Measurements from ENCODE around the gene CCDC150.
"Not testable (repeated sequence)": the region's sequence is repeated elsewhere in the genome, so short reads cannot be mapped to it uniquely, and the experiment has no call there.

CCDC150 gene

DNA sequence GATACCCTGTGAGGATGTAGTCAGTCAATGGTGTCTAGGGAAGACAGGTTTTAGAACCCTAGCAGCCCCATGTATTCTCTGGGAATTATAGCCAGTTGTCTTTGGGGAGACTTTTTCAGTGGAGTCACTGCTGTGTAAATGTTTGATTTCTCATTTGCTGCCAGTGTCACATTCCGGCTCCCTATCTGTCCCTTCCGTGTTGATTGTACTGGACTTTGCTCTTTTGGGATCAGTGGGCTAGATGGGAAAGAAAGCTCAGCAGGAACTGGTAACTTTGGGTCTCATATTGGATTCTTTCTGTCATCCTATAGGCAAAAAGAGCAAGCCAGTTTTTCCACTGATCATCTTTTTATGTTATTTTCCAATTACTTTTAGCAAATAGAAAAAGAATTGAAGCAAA lies 89.9 kb downstream of the CCDC150 start:
- H3K27me3 Mint-ChIP-seq, result no peaks in the 10 kb centered on the region
- no peak overlapping the region for H3K27ac Mint-ChIP-seq (ENCODE audit: low read depth)
- H3K4me3 Mint-ChIP-seq, result no peak overlapping the region
- ATAC-seq (replicated peaks; ENCODE audit: extremely low read depth, poor library complexity, severe bottlenecking) (no peak), DNase-seq (ENCODE audit: low spot score in 2 of 2) (no peak)
- no peaks in the 10 kb centered on the region for H3K36me3 Mint-ChIP-seq (ENCODE audit: insufficient read depth)
- H3K4me1 Mint-ChIP-seq, result no peaks in the 10 kb centered on the region
- H3K9me3 Mint-ChIP-seq, result no peaks in the 10 kb centered on the region

- not testable (repeated sequence) for H3K4me1 Mint-ChIP-seq
Observed at GRCh38 chr2:196736646-196737045, 97.1 kb downstream of the CCDC150 start.

DNA sequence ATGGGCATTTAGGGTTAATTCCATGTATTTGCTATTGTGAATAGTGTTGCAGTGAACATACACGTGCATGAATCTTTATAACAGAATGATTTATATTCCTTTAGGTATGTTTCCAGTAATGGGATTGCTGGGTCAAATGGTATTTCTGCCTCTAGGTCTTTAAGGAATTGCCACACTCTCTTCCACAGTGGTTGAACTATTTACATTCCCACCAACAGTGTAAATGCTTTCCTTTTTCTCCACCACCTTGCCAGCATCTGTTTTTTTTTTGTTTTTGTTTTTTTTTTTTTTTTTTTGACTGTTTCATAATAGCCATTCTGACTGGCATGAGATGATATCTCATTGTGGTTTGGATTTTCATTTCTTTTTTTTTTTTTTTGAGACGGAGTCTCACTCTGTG lies 97.5 kb downstream of the CCDC150 start:
- H3K4me1 Mint-ChIP-seq, result no peaks in the 10 kb centered on the region
- H3K27me3 Mint-ChIP-seq, result no peaks in the 10 kb centered on the region
- no peak overlapping the region for H3K4me3 Mint-ChIP-seq
- DNase-seq (ENCODE audit: low spot score in 2 of 2) (no peak), ATAC-seq (replicated peaks; ENCODE audit: extremely low read depth, poor library complexity, severe bottlenecking) (no peak)
- peaks cover 6% of the 10 kb centered on the region for H3K9me3 Mint-ChIP-seq
- H3K36me3 Mint-ChIP-seq (ENCODE audit: insufficient read depth), result no peaks in the 10 kb centered on the region
- H3K27ac Mint-ChIP-seq (ENCODE audit: low read depth), result no peak overlapping the region

More at GRCh38 chr2:196736646-196737045, 97.1 kb downstream of the CCDC150 start:
- not testable (repeated sequence) for H3K4me3 Mint-ChIP-seq; ATAC-seq (replicated peaks; ENCODE audit: extremely low read depth, poor library complexity, severe bottlenecking); DNase-seq (ENCODE audit: low spot score in 2 of 2); H3K36me3 Mint-ChIP-seq (ENCODE audit: insufficient read depth); H3K27ac Mint-ChIP-seq (ENCODE audit: low read depth); H3K9me3 Mint-ChIP-seq; H3K27me3 Mint-ChIP-seq

DNA sequence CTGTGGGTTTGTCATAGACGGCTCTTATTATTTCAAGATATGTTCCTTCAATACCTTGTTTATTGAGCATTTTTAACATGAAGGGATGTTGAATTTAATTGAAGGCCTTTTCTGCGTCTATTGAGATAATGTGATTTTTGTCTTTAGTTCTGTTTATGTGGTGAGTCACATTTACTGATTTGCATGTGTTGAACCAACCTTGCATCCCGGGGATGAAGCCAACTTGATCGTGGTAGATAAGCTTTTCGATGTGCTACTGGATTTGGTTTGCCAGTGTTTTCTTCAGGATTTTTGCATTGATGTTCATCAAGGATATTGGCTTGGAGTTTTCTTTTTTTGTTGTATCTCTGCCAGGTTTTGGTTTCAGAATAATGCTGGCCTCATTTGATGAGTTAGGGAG lies 99.5 kb downstream of the CCDC150 start:
- Mint-ChIP-seq H3K36me3 (ENCODE audit: insufficient read depth) (no peaks in the 10 kb centered on the region), H3K9me3 (peaks cover 6% of the 10 kb centered on the region), H3K4me1 (no peaks in the 10 kb centered on the region), H3K4me3 (no peak overlapping the region), H3K27me3 (no peaks in the 10 kb centered on the region), H3K27ac (ENCODE audit: low read depth) (no peak overlapping the region)
- ATAC-seq (replicated peaks; ENCODE audit: extremely low read depth, poor library complexity, severe bottlenecking), result no peak
- no peak for DNase-seq (ENCODE audit: low spot score in 2 of 2)

DNA sequence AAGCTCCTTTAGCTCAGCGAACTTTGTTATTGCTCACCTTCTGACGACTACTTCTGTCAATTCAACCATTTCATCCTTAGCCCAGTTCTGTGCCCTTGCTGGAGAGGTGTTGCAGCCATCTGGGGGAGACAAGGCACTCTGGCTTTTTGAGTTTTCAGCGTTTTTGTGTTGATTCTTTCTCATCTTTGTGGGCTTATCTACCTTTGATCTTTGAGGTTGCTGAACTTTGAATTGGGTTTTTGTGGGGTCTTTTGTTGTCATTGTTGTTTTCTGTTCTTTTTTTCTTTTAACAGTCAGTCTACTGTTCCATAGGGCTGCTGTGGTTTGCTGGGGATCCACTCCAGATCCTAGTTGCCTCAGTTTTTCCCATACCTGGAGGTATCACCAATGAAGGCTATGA lies 102.7 kb downstream of the CCDC150 start:
- Mint-ChIP-seq H3K36me3 (ENCODE audit: insufficient read depth) (no peaks in the 10 kb centered on the region), H3K27me3 (no peaks in the 10 kb centered on the region), H3K4me1 (no peaks in the 10 kb centered on the region), H3K9me3 (no peaks in the 10 kb centered on the region), H3K4me3 (no peak overlapping the region), H3K27ac (ENCODE audit: low read depth) (no peak overlapping the region)
- DNase-seq (ENCODE audit: low spot score in 2 of 2) (no peak), ATAC-seq (replicated peaks; ENCODE audit: extremely low read depth, poor library complexity, severe bottlenecking) (no peak)

DNA sequence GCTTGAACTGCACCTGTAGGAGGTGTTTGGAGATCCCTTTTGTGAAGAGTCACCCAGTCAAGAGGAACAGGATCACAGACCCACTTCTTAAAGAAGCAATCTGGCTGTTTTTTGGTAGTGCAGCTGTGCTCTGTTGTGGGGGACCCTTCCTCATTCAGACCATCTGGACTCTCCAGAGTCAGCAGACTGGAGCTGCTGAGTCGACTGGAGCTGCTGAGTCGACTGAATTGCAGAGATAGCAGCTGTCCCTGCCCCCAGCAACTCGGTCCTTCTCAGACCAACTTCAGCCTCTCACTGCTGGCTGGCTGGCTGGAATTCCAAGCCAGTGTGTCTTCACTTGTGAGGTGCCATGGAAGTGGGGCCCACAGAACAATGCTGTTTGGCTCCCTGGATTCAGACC lies 103.2 kb downstream of the CCDC150 start:
- H3K9me3 Mint-ChIP-seq, result no peaks in the 10 kb centered on the region
- H3K4me1 Mint-ChIP-seq, result no peaks in the 10 kb centered on the region
- DNase-seq (ENCODE audit: low spot score in 2 of 2) (no peak), ATAC-seq (replicated peaks; ENCODE audit: extremely low read depth, poor library complexity, severe bottlenecking) (no peak)
- H3K27ac Mint-ChIP-seq (ENCODE audit: low read depth), result no peak overlapping the region
- H3K4me3 Mint-ChIP-seq, result no peak overlapping the region
- no peaks in the 10 kb centered on the region for H3K27me3 Mint-ChIP-seq
- H3K36me3 Mint-ChIP-seq (ENCODE audit: insufficient read depth), result no peaks in the 10 kb centered on the region

DNA sequence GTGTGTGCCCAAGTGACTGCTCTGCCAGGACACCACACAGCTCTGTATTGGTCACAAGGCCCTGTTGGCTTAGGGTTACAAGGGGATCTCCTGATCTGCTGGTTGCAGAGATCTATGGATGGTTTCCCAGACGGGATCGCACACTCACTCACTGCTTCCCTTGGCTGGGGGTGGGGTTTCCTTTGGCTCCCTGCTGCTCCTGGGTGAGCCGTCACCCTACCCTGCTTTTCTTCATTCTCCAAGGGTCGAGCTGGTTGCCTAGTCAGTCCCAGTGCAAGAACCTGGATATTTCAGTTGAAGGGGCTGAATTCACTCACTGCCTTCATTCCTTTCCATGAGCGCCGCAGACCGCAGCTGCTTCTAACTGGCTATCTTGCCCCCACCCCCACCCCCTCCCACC lies 103.7 kb downstream of the CCDC150 start:
- DNase-seq (ENCODE audit: low spot score in 2 of 2), result no peak
- Mint-ChIP-seq H3K27ac (ENCODE audit: low read depth) (no peak overlapping the region), H3K27me3 (no peaks in the 10 kb centered on the region), H3K9me3 (no peaks in the 10 kb centered on the region), H3K36me3 (ENCODE audit: insufficient read depth) (no peaks in the 10 kb centered on the region), H3K4me3 (no peak overlapping the region), H3K4me1 (no peaks in the 10 kb centered on the region)
- ATAC-seq (replicated peaks; ENCODE audit: extremely low read depth, poor library complexity, severe bottlenecking), result no peak

GRCh38 chr2:196745711-196746110 lies 106.2 kb downstream of the CCDC150 start:
- no peak for DNase-seq (ENCODE audit: low spot score in 2 of 2)
- ATAC-seq (replicated peaks; ENCODE audit: extremely low read depth, poor library complexity, severe bottlenecking), result no peak
- Mint-ChIP-seq H3K4me1 (peaks cover 7% of the 10 kb centered on the region), H3K4me3 (no peak overlapping the region), H3K9me3 (no peaks in the 10 kb centered on the region), H3K27ac (ENCODE audit: low read depth) (no peak overlapping the region), H3K36me3 (ENCODE audit: insufficient read depth) (no peaks in the 10 kb centered on the region), H3K27me3 (no peaks in the 10 kb centered on the region)

DNA sequence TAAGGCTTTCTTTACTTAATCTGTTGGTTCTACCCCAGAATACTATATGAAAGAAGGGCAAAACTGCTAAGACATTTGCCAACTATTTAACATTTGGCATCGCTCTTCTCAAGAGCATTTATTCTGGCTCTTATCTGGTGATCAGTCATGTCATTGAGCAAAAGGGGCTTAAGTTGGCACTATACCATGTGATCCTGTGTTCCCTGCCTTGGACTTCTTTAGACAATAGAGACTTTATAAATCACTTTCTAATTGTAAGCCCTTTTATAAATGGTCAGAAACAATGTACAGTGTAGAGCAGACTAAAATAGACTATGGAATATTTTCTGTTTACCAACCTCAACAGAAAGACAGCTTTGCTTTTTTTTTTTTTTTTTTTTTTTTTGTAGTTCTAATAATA lies 107.9 kb downstream of the CCDC150 start:
- Mint-ChIP-seq H3K36me3 (ENCODE audit: insufficient read depth) (no peaks in the 10 kb centered on the region), H3K4me3 (no peak overlapping the region), H3K27ac (ENCODE audit: low read depth) (peak overlapping the region; percentile 32), H3K9me3 (no peaks in the 10 kb centered on the region), H3K4me1 (peaks cover 15% of the 10 kb centered on the region), H3K27me3 (no peaks in the 10 kb centered on the region)
- DNase-seq (ENCODE audit: low spot score in 2 of 2) (no peak), ATAC-seq (replicated peaks; ENCODE audit: extremely low read depth, poor library complexity, severe bottlenecking) (no peak)

GRCh38 chr2:196748123-196748522 lies 108.6 kb downstream of the CCDC150 start:
- ATAC-seq (replicated peaks; ENCODE audit: extremely low read depth, poor library complexity, severe bottlenecking) (no peak), DNase-seq (ENCODE audit: low spot score in 2 of 2) (no peak)
- H3K36me3 Mint-ChIP-seq (ENCODE audit: insufficient read depth), result no peaks in the 10 kb centered on the region
- no peaks in the 10 kb centered on the region for H3K9me3 Mint-ChIP-seq
- no peak overlapping the region for H3K4me3 Mint-ChIP-seq
- H3K27me3 Mint-ChIP-seq, result no peaks in the 10 kb centered on the region
- peaks cover 15% of the 10 kb centered on the region for H3K4me1 Mint-ChIP-seq
- H3K27ac Mint-ChIP-seq (ENCODE audit: low read depth), result no peak overlapping the region

GRCh38 chr2:196750291-196750923 lies 110.9 kb downstream of the CCDC150 start:
- H3K27me3 Mint-ChIP-seq, result no peaks in the 10 kb centered on the region
- DNase-seq (ENCODE audit: low spot score in 2 of 2) (no peak), ATAC-seq (replicated peaks; ENCODE audit: extremely low read depth, poor library complexity, severe bottlenecking) (no peak)
- peaks cover 15% of the 10 kb centered on the region for H3K4me1 Mint-ChIP-seq
- H3K36me3 Mint-ChIP-seq (ENCODE audit: insufficient read depth), result no peaks in the 10 kb centered on the region
- H3K27ac Mint-ChIP-seq (ENCODE audit: low read depth), result no peak overlapping the region
- H3K4me3 Mint-ChIP-seq, result no peak overlapping the region
- peaks cover 10% of the 10 kb centered on the region for H3K9me3 Mint-ChIP-seq

- Mint-ChIP-seq H3K36me3 (ENCODE audit: insufficient read depth) (no peaks in the 10 kb centered on the region), H3K9me3 (peaks cover 17% of the 10 kb centered on the region), H3K27me3 (no peaks in the 10 kb centered on the region), H3K27ac (ENCODE audit: low read depth) (peak overlapping the region; percentile 70), H3K4me1 (peaks cover 15% of the 10 kb centered on the region), H3K4me3 (no peak overlapping the region)
- ATAC-seq (replicated peaks; ENCODE audit: extremely low read depth, poor library complexity, severe bottlenecking), result peak; percentile 82
- peak; percentile 41 to 45 for DNase-seq (ENCODE audit: low spot score in 2 of 2)
Observed at GRCh38 chr2:196750977-196751631, 111.6 kb downstream of the CCDC150 start.
